IMR-90 (cell line): ENCODE results near the gene MSH2.

Experiments used
- CEBPB ChIP-seq: IDR thresholded peaks from 2 replicates; pipeline ENCODE4 v1.6.1; 2012; ENCODE audit warnings: low read depth, low read length, improper control_type of control experiment
- CHD1 ChIP-seq: IDR thresholded peaks from 2 replicates; pipeline ENCODE4 v1.6.1; 2012; ENCODE audit warnings: low read depth, low read length, improper control_type of control experiment
- MAFK ChIP-seq: IDR thresholded peaks from 2 replicates; pipeline ENCODE4 v1.6.1; 2012; ENCODE audit warnings: low read depth, low read length, improper control_type of control experiment
- MXI1 ChIP-seq: IDR thresholded peaks from 2 replicates; pipeline ENCODE4 v1.6.1; 2012; ENCODE audit warnings: low read depth, mild to moderate bottlenecking, low read length, moderate library complexity, borderline replicate concordance
- POLR2A ChIP-seq: IDR thresholded peaks from 2 replicates; pipeline ENCODE4 v1.6.1; 2012; ENCODE audit warnings: mild to moderate bottlenecking, low read depth, low read length
- RAD21 ChIP-seq: IDR thresholded peaks from 2 replicates; pipeline ENCODE4 v1.6.1; 2012; ENCODE audit warnings: low read length, improper control_type of control experiment
- RFX5 ChIP-seq: IDR thresholded peaks from 2 replicates; pipeline ENCODE4 v1.8.0; 2012; ENCODE audit warnings: low read depth, mild to moderate bottlenecking, low read length, moderate library complexity
- TF ChIP-seq, protein P1 (sequence below): conservative IDR thresholded peaks from 2 replicates; pipeline ENCODE4 v1.5.1; 2012; ENCODE audit warnings: mild to moderate bottlenecking, low read depth, low read length, improper control_type of control experiment
- TF ChIP-seq, protein P2 (sequence below): fragments of 150-350 bp; IDR thresholded peaks from 2 replicates; pipeline ENCODE4 v1.6.1; 2017; ENCODE audit warnings: mild to moderate bottlenecking, antibody characterized with exemption, low read length, low read depth

DNA sequence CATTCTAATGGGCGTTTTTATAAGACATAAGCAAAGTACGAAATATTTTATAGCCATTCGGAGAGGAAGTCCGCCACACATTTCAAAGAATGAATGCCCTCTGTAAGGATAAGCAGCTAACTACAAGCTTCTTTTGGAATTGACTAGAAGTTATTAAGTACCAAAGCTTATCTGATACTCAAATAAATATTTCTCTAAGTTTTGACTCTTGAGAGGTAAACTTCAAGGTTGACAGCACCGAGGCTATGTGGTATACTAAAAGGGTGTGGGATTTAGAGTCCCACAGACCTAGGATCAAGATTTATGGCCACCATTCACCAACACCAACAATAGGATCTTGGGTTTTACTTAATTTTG lies 48.1 kb upstream of the MSH2 start:
- TF ChIP-seq POLR2A (no peak), RFX5 (no peak), MXI1 (no peak), RAD21 (no peak), MAFK (no peak), CHD1 (no peak), CEBPB (no peak)
- TF ChIP-seq, protein P1, sequence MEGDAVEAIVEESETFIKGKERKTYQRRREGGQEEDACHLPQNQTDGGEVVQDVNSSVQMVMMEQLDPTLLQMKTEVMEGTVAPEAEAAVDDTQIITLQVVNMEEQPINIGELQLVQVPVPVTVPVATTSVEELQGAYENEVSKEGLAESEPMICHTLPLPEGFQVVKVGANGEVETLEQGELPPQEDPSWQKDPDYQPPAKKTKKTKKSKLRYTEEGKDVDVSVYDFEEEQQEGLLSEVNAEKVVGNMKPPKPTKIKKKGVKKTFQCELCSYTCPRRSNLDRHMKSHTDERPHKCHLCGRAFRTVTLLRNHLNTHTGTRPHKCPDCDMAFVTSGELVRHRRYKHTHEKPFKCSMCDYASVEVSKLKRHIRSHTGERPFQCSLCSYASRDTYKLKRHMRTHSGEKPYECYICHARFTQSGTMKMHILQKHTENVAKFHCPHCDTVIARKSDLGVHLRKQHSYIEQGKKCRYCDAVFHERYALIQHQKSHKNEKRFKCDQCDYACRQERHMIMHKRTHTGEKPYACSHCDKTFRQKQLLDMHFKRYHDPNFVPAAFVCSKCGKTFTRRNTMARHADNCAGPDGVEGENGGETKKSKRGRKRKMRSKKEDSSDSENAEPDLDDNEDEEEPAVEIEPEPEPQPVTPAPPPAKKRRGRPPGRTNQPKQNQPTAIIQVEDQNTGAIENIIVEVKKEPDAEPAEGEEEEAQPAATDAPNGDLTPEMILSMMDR, result no peak
- TF ChIP-seq, protein P2, sequence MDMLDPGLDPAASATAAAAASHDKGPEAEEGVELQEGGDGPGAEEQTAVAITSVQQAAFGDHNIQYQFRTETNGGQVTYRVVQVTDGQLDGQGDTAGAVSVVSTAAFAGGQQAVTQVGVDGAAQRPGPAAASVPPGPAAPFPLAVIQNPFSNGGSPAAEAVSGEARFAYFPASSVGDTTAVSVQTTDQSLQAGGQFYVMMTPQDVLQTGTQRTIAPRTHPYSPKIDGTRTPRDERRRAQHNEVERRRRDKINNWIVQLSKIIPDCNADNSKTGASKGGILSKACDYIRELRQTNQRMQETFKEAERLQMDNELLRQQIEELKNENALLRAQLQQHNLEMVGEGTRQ, result no peak
